ENCODE results near the gene SRPK2.

GRCh38 chr7:105269397-105269796 is 119.3 kb downstream of the SRPK2 start:
- TF ChIP-seq, protein P1, sequence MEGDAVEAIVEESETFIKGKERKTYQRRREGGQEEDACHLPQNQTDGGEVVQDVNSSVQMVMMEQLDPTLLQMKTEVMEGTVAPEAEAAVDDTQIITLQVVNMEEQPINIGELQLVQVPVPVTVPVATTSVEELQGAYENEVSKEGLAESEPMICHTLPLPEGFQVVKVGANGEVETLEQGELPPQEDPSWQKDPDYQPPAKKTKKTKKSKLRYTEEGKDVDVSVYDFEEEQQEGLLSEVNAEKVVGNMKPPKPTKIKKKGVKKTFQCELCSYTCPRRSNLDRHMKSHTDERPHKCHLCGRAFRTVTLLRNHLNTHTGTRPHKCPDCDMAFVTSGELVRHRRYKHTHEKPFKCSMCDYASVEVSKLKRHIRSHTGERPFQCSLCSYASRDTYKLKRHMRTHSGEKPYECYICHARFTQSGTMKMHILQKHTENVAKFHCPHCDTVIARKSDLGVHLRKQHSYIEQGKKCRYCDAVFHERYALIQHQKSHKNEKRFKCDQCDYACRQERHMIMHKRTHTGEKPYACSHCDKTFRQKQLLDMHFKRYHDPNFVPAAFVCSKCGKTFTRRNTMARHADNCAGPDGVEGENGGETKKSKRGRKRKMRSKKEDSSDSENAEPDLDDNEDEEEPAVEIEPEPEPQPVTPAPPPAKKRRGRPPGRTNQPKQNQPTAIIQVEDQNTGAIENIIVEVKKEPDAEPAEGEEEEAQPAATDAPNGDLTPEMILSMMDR (IDR thresholded peaks at IDR 0.05), result no peak
- TF ChIP-seq EP300 (IDR thresholded peaks at IDR 0.05) (no peak), POLR2AphosphoS5 (IDR thresholded peaks at IDR 0.05) (no peak)

All from suprapubic skin (tissue), 4 donors.